Chondrocyte (in vitro differentiated cells): ENCODE data around the gene CALM3. TPM values are rescaled to one million over a fixed set of nuclear protein-coding genes. Genes with fewer than 3 reads are reported as not detected.

Experiments used
- DNase-seq: peaks from one replicate; pipeline ENCODE4 v3.0.0; 2021; ENCODE audit warnings: mixed read lengths, low spot score
- H3K27ac Mint-ChIP-seq: one replicate; pipeline ENCODE4 v1.8.0; 2021; ENCODE audit warnings: mild to moderate bottlenecking, moderate library complexity, mixed read lengths; ENCODE audit not compliant: unreplicated experiment
- H3K27me3 Mint-ChIP-seq: 2 replicates; pipeline ENCODE4 v1.8.0; 2021; ENCODE audit warnings: low read depth, mixed read lengths
- H3K36me3 Mint-ChIP-seq: 2 replicates; pipeline ENCODE4 v1.8.0; 2021; ENCODE audit warnings: low read depth, mixed read lengths
- H3K4me1 Mint-ChIP-seq: 2 replicates; pipeline ENCODE4 v1.8.0; 2021; ENCODE audit warnings: low read depth, mild to moderate bottlenecking, mixed read lengths
- H3K4me3 Mint-ChIP-seq: one replicate; pipeline ENCODE4 v1.8.0; 2021; ENCODE audit warnings: mild to moderate bottlenecking, moderate library complexity, mixed read lengths; ENCODE audit not compliant: unreplicated experiment
- H3K9me3 Mint-ChIP-seq: 2 replicates; pipeline ENCODE4 v1.8.0; 2021; ENCODE audit warnings: low read depth, mixed read lengths
- CTCF ChIP-seq: fragments of 200-600 bp; sonication (generic); IDR thresholded peaks from 2 replicates; pipeline ENCODE4 v1.5.0; 2021; ENCODE audit warnings: antibody characterized with exemption, mild to moderate bottlenecking, moderate library complexity
- total RNA-seq: library from RNA; stranded (reverse); gene quantifications from 3 replicates; pipeline ENCODE4 v1.2.1, GENCODE V29; 2021

Gene CALM3
- total RNA-seq, 1 donor from 2014 or later: 144 TPM

GRCh38 chr19:46648961-46649960, 48.1 kb downstream of the CALM3 start:
- TF ChIP-seq CTCF: no peak
- Mint-ChIP-seq H3K27me3 (no peaks in the 10 kb centered on the region), H3K4me3 (no peak overlapping the region)

GRCh38 chr19:46650445-46650844, 49.3 kb downstream of the CALM3 start:
- Mint-ChIP-seq H3K4me1 (peaks cover 4% of the 10 kb centered on the region), H3K9me3 (no peaks in the 10 kb centered on the region), H3K36me3 (peaks cover 9% of the 10 kb centered on the region), H3K4me3 (no peak overlapping the region), H3K27me3 (no peaks in the 10 kb centered on the region), H3K27ac (no peak overlapping the region)
- no peak for TF ChIP-seq CTCF
- DNase-seq: no peak

More at GRCh38 chr19:46648961-46649960, 48.1 kb downstream of the CALM3 start:
- DNase-seq: no peak
- Mint-ChIP-seq H3K4me1 (no peaks in the 10 kb centered on the region), H3K9me3 (no peaks in the 10 kb centered on the region), H3K27ac (no peak overlapping the region), H3K36me3 (peaks cover 9% of the 10 kb centered on the region)

GRCh38 chr19:46654621-46655152, 53.6 kb downstream of the CALM3 start:
- no peak for TF ChIP-seq CTCF
- Mint-ChIP-seq H3K9me3 (no peaks in the 10 kb centered on the region), H3K4me1 (peaks cover 15% of the 10 kb centered on the region), H3K27me3 (no peaks in the 10 kb centered on the region), H3K4me3 (no peak overlapping the region), H3K27ac (no peak overlapping the region), H3K36me3 (peaks cover 2% of the 10 kb centered on the region)
- DNase-seq: no peak

GRCh38 chr19:46656541-46656940, 55.4 kb downstream of the CALM3 start:
- no peak for DNase-seq
- Mint-ChIP-seq H3K27me3 (no peaks in the 10 kb centered on the region), H3K27ac (no peak overlapping the region), H3K9me3 (no peaks in the 10 kb centered on the region), H3K4me1 (peaks cover 23% of the 10 kb centered on the region), H3K4me3 (no peak overlapping the region), H3K36me3 (peaks cover 2% of the 10 kb centered on the region)
- no peak for TF ChIP-seq CTCF

DNA sequence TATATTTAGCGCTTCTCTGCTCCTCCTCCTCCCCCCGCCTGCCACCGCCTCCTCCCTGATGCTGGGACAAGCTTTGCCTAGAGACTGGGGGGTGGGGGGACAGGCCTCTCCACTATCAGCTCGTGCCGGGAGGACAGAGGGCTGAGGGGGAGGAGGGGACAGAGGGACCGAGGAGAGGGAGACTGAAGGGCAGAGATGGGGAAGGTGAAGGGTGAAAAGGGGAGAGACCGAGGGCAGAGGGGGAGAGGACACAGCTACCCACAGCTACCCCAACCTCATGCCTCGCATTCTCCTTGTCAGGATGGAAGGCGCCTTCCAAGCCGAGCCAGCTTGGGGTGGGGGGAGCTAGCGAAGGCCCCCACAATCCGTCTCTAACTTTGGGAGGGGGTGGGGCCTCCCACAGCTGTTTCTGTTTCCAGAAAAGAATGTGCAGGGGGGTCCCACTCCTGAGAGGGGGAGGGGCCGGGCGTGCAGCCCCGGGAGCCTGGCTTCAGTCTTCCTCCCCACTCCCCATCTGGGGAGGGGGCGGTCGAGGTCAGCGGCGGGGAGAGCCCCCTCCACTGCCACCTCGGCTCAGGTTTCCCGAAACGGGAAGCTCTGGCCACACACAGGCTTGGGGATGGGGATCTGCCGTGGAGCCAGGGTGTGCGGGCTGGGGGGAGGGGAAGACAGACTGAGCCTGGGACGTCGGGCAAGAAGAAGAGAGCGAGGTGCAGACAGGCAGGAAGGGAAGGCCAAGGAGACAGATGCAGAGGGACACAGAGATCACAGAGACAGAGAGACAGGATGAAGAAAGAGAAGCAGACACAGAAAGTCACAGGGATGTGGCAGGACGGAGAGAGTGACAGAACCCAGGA, 58.2 kb downstream of the CALM3 start:
- no peaks in the 10 kb centered on the region for H3K27me3 Mint-ChIP-seq
- peaks cover 31% of the 10 kb centered on the region for H3K4me1 Mint-ChIP-seq
- no peaks in the 10 kb centered on the region for H3K9me3 Mint-ChIP-seq
- H3K4me3 Mint-ChIP-seq: peak overlapping the region; percentile 77
- peak overlapping the region; percentile 38 for H3K27ac Mint-ChIP-seq
- no peak for TF ChIP-seq CTCF
- no peaks in the 10 kb centered on the region for H3K36me3 Mint-ChIP-seq
- no peak for DNase-seq
